GM23338 (cell line): ENCODE measurements around the gene SREBF2. TPM values are rescaled to one million over a fixed set of nuclear protein-coding genes. Genes with fewer than 3 reads are reported as not detected.

Source experiments
- ATAC-seq: fragments of 200-7000 bp; cut with Tn5 transposase; 3 replicates; pipeline ENCODE4 v1.9.1; 2020
- DNase-seq: peaks from one replicate; pipeline ENCODE4 v3.0.0-alpha.2; 2015; ENCODE audit warnings: low spot score
- H2AFZ ChIP-seq: fragments of 200-600 bp; sonication (generic); 2 replicates; pipeline ENCODE4 v1.8.0; 2016; ENCODE audit warnings: antibody characterized with exemption, mild to moderate bottlenecking, moderate library complexity
- H3F3A ChIP-seq: fragments of 200-600 bp; sonication (generic); replicated peaks from 2 replicates; pipeline ENCODE4 v1.8.0; 2017; ENCODE audit warnings: antibody characterized with exemption, mixed run types, low read depth
- H3K27ac ChIP-seq: fragments of 200-600 bp; sonication (generic); 2 replicates; pipeline ENCODE4 v1.6.1; 2016; ENCODE audit warnings: low read depth
- H3K27me3 ChIP-seq: fragments of 200-600 bp; sonication (generic); 2 replicates; pipeline ENCODE4 v1.8.0; 2016; ENCODE audit warnings: mild to moderate bottlenecking, mixed run types, moderate library complexity; ENCODE audit not compliant: insufficient read depth
- H3K36me3 ChIP-seq: fragments of 200-600 bp; sonication (generic); 2 replicates; pipeline ENCODE4 v1.8.0; 2016; ENCODE audit warnings: mild to moderate bottlenecking; ENCODE audit not compliant: insufficient read depth
- H3K4me1 ChIP-seq: fragments of 200-600 bp; sonication (generic); 2 replicates; pipeline ENCODE4 v1.8.0; 2016; ENCODE audit warnings: mild to moderate bottlenecking, moderate library complexity; ENCODE audit not compliant: insufficient read depth
- H3K4me2 ChIP-seq: fragments of 200-600 bp; sonication (generic); 2 replicates; pipeline ENCODE4 v1.7.1; 2017; ENCODE audit warnings: mixed run types
- H3K4me3 ChIP-seq: fragments of 200-600 bp; sonication (generic); 2 replicates; pipeline ENCODE4 v1.6.1; 2016; ENCODE audit warnings: mixed run types
- H3K79me2 ChIP-seq: fragments of 200-600 bp; sonication (generic); replicated peaks from 2 replicates; pipeline ENCODE4 v1.8.0; 2017; ENCODE audit warnings: mild to moderate bottlenecking; ENCODE audit not compliant: insufficient read depth
- H3K9me2 ChIP-seq: fragments of 200-600 bp; sonication (generic); 2 replicates; pipeline ENCODE4 v1.8.0; 2017; ENCODE audit not compliant: insufficient read depth
- H4K20me1 ChIP-seq: fragments of 200-600 bp; sonication (generic); replicated peaks from 2 replicates; pipeline ENCODE4 v1.8.0; 2017; ENCODE audit warnings: mild to moderate bottlenecking; ENCODE audit not compliant: insufficient read depth
- H3K27ac Mint-ChIP-seq: 2 replicates; pipeline ENCODE4 v1.8.0; 2020; ENCODE audit warnings: inconsistent platforms, mild to moderate bottlenecking, moderate library complexity, mixed read lengths
- H3K27me3 Mint-ChIP-seq: 3 replicates; pipeline ENCODE4 v1.8.0; 2022; ENCODE audit warnings: low read depth, mild to moderate bottlenecking, moderate library complexity, mixed read lengths, inconsistent platforms; ENCODE audit not compliant: insufficient read depth, poor library complexity
- H3K36me3 Mint-ChIP-seq: 3 replicates; pipeline ENCODE4 v1.8.0; 2021; ENCODE audit warnings: low read depth, mild to moderate bottlenecking, inconsistent platforms, moderate library complexity, mixed read lengths
- H3K4me1 Mint-ChIP-seq: 3 replicates; pipeline ENCODE4 v1.8.0; 2020; ENCODE audit warnings: mild to moderate bottlenecking, inconsistent platforms, mixed read lengths
- H3K4me3 Mint-ChIP-seq: 3 replicates; pipeline ENCODE4 v1.8.0; 2021; ENCODE audit warnings: moderate library complexity, mild to moderate bottlenecking, inconsistent platforms, mixed read lengths
- H3K9me3 Mint-ChIP-seq: 3 replicates; pipeline ENCODE4 v1.8.0; 2020; ENCODE audit warnings: moderate library complexity, mild to moderate bottlenecking, inconsistent platforms, mixed read lengths
- CREB1 ChIP-seq: fragments of 250-450 bp; sonication (Bioruptor Pico); IDR thresholded peaks from 2 replicates; pipeline ENCODE4 v1.5.0; 2020; ENCODE audit warnings: low read depth, mild to moderate bottlenecking, moderate library complexity
- CTCF ChIP-seq, 2 experiments: fragments of 200-600 bp in 1 of 2; sonication (generic) in 1 of 2; conservative IDR thresholded peaks; 2 replicates each; pipeline versions ENCODE4 v1.5.1 to v1.6.1; 2016 to 2017; ENCODE audit warnings: antibody characterized with exemption in 2 of 2, low read depth in 2 of 2, mild to moderate bottlenecking in 2 of 2, moderate library complexity in 1 of 2
- ETS1 ChIP-seq: IDR thresholded peaks from 2 replicates; pipeline ENCODE4 v1.6.1; 2016; ENCODE audit warnings: antibody characterized with exemption
- EZH2 ChIP-seq: fragments of 200-600 bp; sonication (generic); IDR thresholded peaks from one replicate; pipeline ENCODE4 v1.8.0; 2017; ENCODE audit warnings: antibody characterized with exemption, mild to moderate bottlenecking, low read depth; ENCODE audit not compliant: unreplicated experiment
- EZH2phosphoT487 ChIP-seq: fragments of 200-600 bp; sonication (generic); IDR thresholded peaks from one replicate; pipeline ENCODE4 v1.8.1; 2018; ENCODE audit warnings: antibody characterized with exemption; ENCODE audit not compliant: unreplicated experiment
- JUNB ChIP-seq: IDR thresholded peaks from one replicate; pipeline ENCODE4 v1.6.1; 2016; ENCODE audit warnings: antibody characterized with exemption; ENCODE audit not compliant: unreplicated experiment
- NANOG ChIP-seq: IDR thresholded peaks from 2 replicates; pipeline ENCODE4 v1.6.1; 2016; ENCODE audit warnings: antibody characterized with exemption, borderline replicate concordance
- POLR2AphosphoS5 ChIP-seq: IDR thresholded peaks from 2 replicates; pipeline ENCODE4 v1.6.1; 2016; ENCODE audit warnings: antibody characterized with exemption, low read depth
- REST ChIP-seq: IDR thresholded peaks from one replicate; pipeline ENCODE4 v1.6.1; 2018; ENCODE audit warnings: antibody characterized with exemption; ENCODE audit not compliant: unreplicated experiment
- STAT1 ChIP-seq: IDR thresholded peaks from one replicate; pipeline ENCODE4 v1.6.1; 2016; ENCODE audit warnings: antibody characterized with exemption; ENCODE audit not compliant: unreplicated experiment
- ZNF114 ChIP-seq: fragments of 250-450 bp; sonication (Bioruptor Pico); IDR thresholded peaks from 2 replicates; pipeline ENCODE4 v1.5.0; 2020; ENCODE audit warnings: mild to moderate bottlenecking, moderate library complexity
- ZNF331 ChIP-seq: fragments of 250-450 bp; sonication (Bioruptor Pico); IDR thresholded peaks from 2 replicates; pipeline ENCODE4 v1.5.0; 2020; ENCODE audit warnings: low read depth, mild to moderate bottlenecking, moderate library complexity
- polyA plus RNA-seq: library from polyadenylated mRNA; unstranded; fragments of >200 nt; fragmentation: Nextera tagmentation; extraction: Ambion mirVana; gene quantifications from 2 replicates; pipeline ENCODE4 v1.2.1, GENCODE V29; 2016
- total RNA-seq: library from RNA; depleted of rRNA; stranded (reverse); fragments of >200 nt; shearing (Covaris generic); gene quantifications from 2 replicates; pipeline ENCODE4 v1.2.3, GENCODE V29; 2014

The SREBF2 gene
- total and polyA plus RNA-seq, 2 experiments from 2014 or later, result 48.7 to 163 TPM

GRCh38 chr22:41787331-41787730, 45.6 kb upstream of the SREBF2 start:
- Histone ChIP-seq H3K4me1 (no peaks in the 10 kb centered on the region), H3K36me3 (no peaks in the 10 kb centered on the region), H3K4me3 (no peak overlapping the region), H2AFZ (no peak overlapping the region), H3K79me2 (no peaks in the 10 kb centered on the region), H3F3A (no peaks in the 10 kb centered on the region), H3K27ac (no peak overlapping the region), H3K9me2 (no peaks in the 10 kb centered on the region), H3K27me3 (no peaks in the 10 kb centered on the region), H3K4me2 (no peak overlapping the region), H4K20me1 (no peaks in the 10 kb centered on the region)
- ATAC-seq (no peak), DNase-seq (no peak)
- Mint-ChIP-seq H3K27me3 (no peaks in the 10 kb centered on the region), H3K27ac (no peak overlapping the region), H3K9me3 (no peaks in the 10 kb centered on the region; the same call in 2 of the 3 replicates), H3K4me1 (no peaks in the 10 kb centered on the region), H3K4me3 (no peak overlapping the region), H3K36me3 (no peaks in the 10 kb centered on the region)
- TF ChIP-seq CTCF (conservative IDR thresholded peaks at IDR 0.05; ENCODE audit: low read depth in 2 of 2), result no peak
- no peak for TF ChIP-seq EZH2
- no peak for TF ChIP-seq ZNF114 (CRISPR knock-in tag)
- TF ChIP-seq ZNF331 (CRISPR knock-in tag), result no peak
- no peak for TF ChIP-seq STAT1
- no peak for TF ChIP-seq JUNB
- no peak for TF ChIP-seq POLR2AphosphoS5
- TF ChIP-seq CREB1, result no peak
- TF ChIP-seq REST, result no peak
- TF ChIP-seq NANOG, result no peak
- TF ChIP-seq ETS1, result no peak
- TF ChIP-seq EZH2phosphoT487, result no peak
